CD4-positive, CD25-positive, alpha-beta regulatory T cell (primary cell): ENCODE results near the gene MAG. TPM values are rescaled to one million over a fixed set of nuclear protein-coding genes. Genes with fewer than 3 reads are reported as not detected.

Experiments used
- ATAC-seq, 2 donors: fragments of 150-1000 bp; cut with Tn5 transposase; one replicate each; pipeline ENCODE4 v1.10.0; 2021; ENCODE audit warnings: low read depth in 2 of 2, moderate number of reproducible peaks in 2 of 2, moderate library complexity in 1 of 2
- DNase-seq, 3 donors: peaks; one replicate each; pipeline versions ENCODE4 v3.0.0 to v3.0.0-alpha.2; 2012 to 2022; ENCODE audit warnings: mixed read lengths in 1 of 3
- H3K27ac ChIP-seq: one replicate; pipeline ENCODE4 v1.7.0; 2013; ENCODE audit warnings: mild to moderate bottlenecking, low read length; ENCODE audit not compliant: insufficient read depth, poor library complexity, severe bottlenecking
- H3K27me3 ChIP-seq: one replicate; pipeline ENCODE4 v1.7.0; 2013; ENCODE audit warnings: low read length; ENCODE audit not compliant: control insufficient read depth, insufficient read depth
- H3K36me3 ChIP-seq: one replicate; pipeline ENCODE4 v1.7.0; 2013; ENCODE audit warnings: mild to moderate bottlenecking, low read length, moderate library complexity; ENCODE audit not compliant: control insufficient read depth, insufficient read depth
- H3K4me1 ChIP-seq: 2 replicates; pipeline ENCODE4 v1.7.0; 2013; ENCODE audit warnings: mild to moderate bottlenecking, low read length; ENCODE audit not compliant: insufficient read depth, control insufficient read depth, poor library complexity, severe bottlenecking
- H3K4me3 ChIP-seq: one replicate; pipeline ENCODE4 v1.7.0; 2013; ENCODE audit warnings: low read depth, mild to moderate bottlenecking, low read length, moderate library complexity
- H3K9me3 ChIP-seq, 2 experiments: 1 replicate in 1 of 2; 2 replicates in 1 of 2; pipeline ENCODE4 v1.7.0; 2013; ENCODE audit warnings: low read length in 2 of 2, mild to moderate bottlenecking in 1 of 2, moderate library complexity in 1 of 2; ENCODE audit not compliant: control insufficient read depth in 2 of 2
- H3K27ac Mint-ChIP-seq, 3 donors: one replicate each; pipeline ENCODE4 v1.8.0; 2020 to 2022; ENCODE audit warnings: mild to moderate bottlenecking in 3 of 3, mixed read lengths in 3 of 3, moderate library complexity in 2 of 3
- H3K27me3 Mint-ChIP-seq: one replicate; pipeline ENCODE4 v1.8.0; 2022; ENCODE audit warnings: mild to moderate bottlenecking, mixed read lengths
- H3K36me3 Mint-ChIP-seq: one replicate; pipeline ENCODE4 v1.8.0; 2020; ENCODE audit warnings: mixed read lengths
- H3K4me1 Mint-ChIP-seq, 4 donors: one replicate each; pipeline ENCODE4 v1.8.0; 2020 to 2022; ENCODE audit warnings: mixed read lengths in 4 of 4, mild to moderate bottlenecking in 1 of 4
- H3K4me3 Mint-ChIP-seq, 4 donors: one replicate each; pipeline ENCODE4 v1.8.0; 2020 to 2022; ENCODE audit warnings: mild to moderate bottlenecking in 4 of 4, mixed read lengths in 4 of 4, moderate library complexity in 3 of 4
- H3K9me3 Mint-ChIP-seq, 7 donors: one replicate each; pipeline ENCODE4 v1.8.0; 2020 to 2022; ENCODE audit warnings: mixed read lengths in 7 of 7, mild to moderate bottlenecking in 3 of 7, moderate library complexity in 2 of 7
- polyA plus RNA-seq, 4 donors: library from polyadenylated mRNA; unstranded; fragments of 300-500 nt; fragmentation: Illumina TruSeq; gene quantifications; one replicate each; pipeline ENCODE4 v1.2.3, GENCODE V29; 2021
- total RNA-seq: library from RNA; stranded (reverse); gene quantifications from one replicate; pipeline ENCODE4 v1.2.3, GENCODE V29; 2022

Gene MAG
- total and polyA plus RNA-seq, 5 donors from 2014 or later = 0.16 to 0.28 TPM; not detected in 3

DNA sequence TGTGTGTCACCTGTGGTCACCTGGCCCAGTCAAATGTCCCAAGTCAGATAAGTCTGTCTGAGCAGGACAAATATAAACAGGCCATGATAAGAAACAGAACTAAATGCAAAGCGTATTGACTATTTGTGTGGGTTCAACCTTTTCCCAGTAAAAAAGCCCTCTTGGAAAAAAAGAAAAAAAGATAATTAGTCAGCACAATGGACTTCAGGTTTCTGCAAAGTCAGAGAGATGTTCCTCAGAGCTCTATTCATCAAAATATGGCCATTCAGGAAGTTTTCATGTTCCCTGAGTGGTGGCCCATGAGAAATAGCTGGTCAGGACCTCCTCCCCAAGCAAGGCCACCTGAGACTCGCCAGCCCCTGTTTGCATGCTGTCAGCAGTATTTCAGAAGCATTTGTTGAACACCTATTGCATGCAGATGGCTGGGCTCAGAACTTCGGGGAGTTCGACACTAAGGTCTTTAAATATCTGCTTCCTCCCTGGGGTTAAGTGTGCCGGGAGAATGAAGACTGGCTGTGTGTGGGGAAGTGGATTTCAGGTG, 69.0 kb downstream of the MAG start:
- Mint-ChIP-seq H3K27me3 (peaks cover 32% of the 10 kb centered on the region), H3K4me3 (peak overlapping the region in 1 of 4 donors; percentile 61), H3K27ac (no peak overlapping the region), H3K4me1 (peaks cover 0 to 5% (median 4%) of the 10 kb centered on the region in 4 donors), H3K36me3 (no peaks in the 10 kb centered on the region), H3K9me3 (peaks cover 0 to 2% (median 0%) of the 10 kb centered on the region in 7 donors)
- Histone ChIP-seq H3K36me3 (no peaks in the 10 kb centered on the region), H3K4me1 (no peaks in the 10 kb centered on the region), H3K4me3 (no peak overlapping the region), H3K27me3 (no peaks in the 10 kb centered on the region), H3K9me3 (no peaks in the 10 kb centered on the region), H3K27ac (no peak overlapping the region)
- DNase-seq (no peak), ATAC-seq (no peak)

DNA sequence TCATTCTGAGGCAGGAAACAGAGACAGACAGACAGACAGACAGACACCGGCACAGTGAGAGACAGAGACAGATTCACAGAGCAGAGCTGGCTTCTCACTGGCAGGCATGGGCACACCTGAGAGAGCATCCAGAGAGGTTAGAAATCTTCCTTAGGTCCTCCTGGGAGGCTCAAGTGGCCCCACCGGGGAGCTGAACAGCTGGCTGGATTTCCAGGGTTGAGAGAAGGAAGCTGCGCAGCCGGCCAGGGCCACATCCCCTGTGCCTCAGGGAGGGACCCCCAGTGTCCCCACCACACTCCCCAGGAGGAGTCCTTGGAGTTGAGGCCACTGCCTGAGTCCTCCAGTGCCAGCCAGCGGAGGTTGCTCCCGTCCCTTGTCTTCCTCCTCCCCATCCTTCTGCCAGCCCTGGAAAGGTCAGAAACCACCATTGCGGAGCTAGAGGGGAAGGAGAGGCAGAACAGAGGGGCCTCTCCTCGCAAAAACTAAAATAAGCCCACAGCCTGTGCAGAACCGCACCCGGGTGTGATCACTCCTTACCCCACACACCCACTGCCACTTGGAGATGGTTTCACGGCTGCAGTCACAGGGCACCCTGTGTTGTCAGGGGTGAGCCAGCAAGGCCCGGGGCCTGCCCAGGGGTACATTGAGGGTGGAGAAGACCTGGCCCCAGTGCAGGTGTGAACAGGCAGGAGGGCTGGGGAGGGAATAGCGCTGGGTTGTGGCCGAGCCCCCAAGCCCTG, 70.5 kb downstream of the MAG start:
- no peak overlapping the region for H3K4me3 ChIP-seq
- Mint-ChIP-seq H3K9me3 (peaks cover 0 to 2% (median 0%) of the 10 kb centered on the region in 7 donors), H3K4me3 (no peak overlapping the region), H3K27ac (no peak overlapping the region), H3K27me3 (peaks cover 32% of the 10 kb centered on the region), H3K36me3 (no peaks in the 10 kb centered on the region), H3K4me1 (peaks cover 0 to 5% (median 4%) of the 10 kb centered on the region in 4 donors)
- ATAC-seq = no peak
- H3K36me3 ChIP-seq = no peaks in the 10 kb centered on the region
- DNase-seq = no peak
- no peaks in the 10 kb centered on the region for H3K4me1 ChIP-seq
- H3K27me3 ChIP-seq = peaks cover 2% of the 10 kb centered on the region
- H3K27ac ChIP-seq = no peak overlapping the region
- no peaks in the 10 kb centered on the region for H3K9me3 ChIP-seq

DNA sequence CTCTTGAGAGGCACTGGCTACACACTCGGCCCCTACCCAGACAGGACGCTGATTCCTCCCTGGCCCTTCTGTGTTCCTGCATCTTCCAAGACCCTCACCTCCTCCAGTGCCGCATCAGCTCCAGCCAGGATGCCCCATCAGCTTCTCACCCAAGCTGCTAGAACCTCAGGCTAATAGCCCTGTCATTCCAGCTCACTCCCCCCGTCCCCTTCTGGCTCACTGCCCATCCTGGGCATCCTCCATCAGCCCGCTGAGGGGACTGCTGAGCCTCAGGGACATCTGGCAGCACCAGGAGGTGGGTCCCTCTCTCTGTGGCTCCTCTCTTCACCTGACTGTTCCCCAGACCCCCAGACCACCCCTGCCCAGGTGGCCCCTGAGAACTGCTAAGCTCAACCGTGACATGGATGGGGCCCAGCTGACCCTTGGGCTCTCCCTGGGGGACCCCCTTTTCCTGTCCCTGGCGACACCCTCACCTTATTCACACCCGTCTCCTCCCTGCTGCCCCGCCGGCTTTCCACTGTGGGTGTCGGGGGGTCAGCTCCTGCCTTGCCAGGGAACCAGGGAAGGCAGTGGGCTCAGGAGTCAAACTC, 71.1 kb downstream of the MAG start:
- Histone ChIP-seq H3K4me3 (no peak overlapping the region), H3K27ac (no peak overlapping the region), H3K4me1 (no peaks in the 10 kb centered on the region), H3K9me3 (no peaks in the 10 kb centered on the region), H3K36me3 (no peaks in the 10 kb centered on the region), H3K27me3 (peaks cover 4% of the 10 kb centered on the region)
- H3K4me3 Mint-ChIP-seq = no peak overlapping the region
- peaks cover 0 to 2% (median 2%) of the 10 kb centered on the region in 4 donors for H3K4me1 Mint-ChIP-seq
- ATAC-seq = no peak
- peaks cover 34% of the 10 kb centered on the region for H3K27me3 Mint-ChIP-seq
- no peaks in the 10 kb centered on the region for H3K36me3 Mint-ChIP-seq
- peaks cover 0 to 2% (median 0%) of the 10 kb centered on the region in 7 donors for H3K9me3 Mint-ChIP-seq
- DNase-seq = no peak
- no peak overlapping the region for H3K27ac Mint-ChIP-seq

Other genes starting within 250 kb of the MAG start
- gene FXYD3, start 176.3 kb upstream of the MAG start, total RNA-seq = not detected
- not detected for gene FXYD3, start 176.3 kb upstream of the MAG start, polyA plus RNA-seq
- gene LGI4, start 157.1 kb upstream of the MAG start, total RNA-seq = 0.64 TPM
- not detected for gene LGI4, start 157.1 kb upstream of the MAG start, polyA plus RNA-seq
- 1.6 TPM for gene FXYD1, start 153.3 kb upstream of the MAG start, total RNA-seq
- gene FXYD1, start 153.3 kb upstream of the MAG start, polyA plus RNA-seq = 1 to 10 TPM; 2.1 to 3.7 (median 2.7) TPM
- gene FXYD7, start 148.9 kb upstream of the MAG start, total RNA-seq = 9.3 TPM
- gene FXYD7, start 148.9 kb upstream of the MAG start, polyA plus RNA-seq = 1 to 10 TPM; 3.2 to 6.8 (median 4.7) TPM
- 503 TPM for gene FXYD5, start 137.4 kb upstream of the MAG start, total RNA-seq
- 100 to 1,000 TPM; 465 to 575 (median 487) TPM for gene FXYD5, start 137.4 kb upstream of the MAG start, polyA plus RNA-seq
- not detected for gene FAM187B, start 63.4 kb upstream of the MAG start, total RNA-seq
- not detected for gene FAM187B, start 63.4 kb upstream of the MAG start, polyA plus RNA-seq
- 28.1 TPM for gene LSR, start 43.2 kb upstream of the MAG start, total RNA-seq
- gene LSR, start 43.2 kb upstream of the MAG start, polyA plus RNA-seq = 10 to 100 TPM; 47.8 to 66.1 (median 53.7) TPM
- gene USF2, start 23.2 kb upstream of the MAG start, total RNA-seq = 277 TPM
- 10 to 100 TPM in 1 of 4 donors, 1 to 10 TPM in 3; 5.9 to 10.1 (median 6.8) TPM for gene USF2, start 23.2 kb upstream of the MAG start, polyA plus RNA-seq
- 0.32 TPM for gene HAMP, start 9.6 kb upstream of the MAG start, total RNA-seq
- not detected for gene HAMP, start 9.6 kb upstream of the MAG start, polyA plus RNA-seq
- gene CD22, start 37.0 kb downstream of the MAG start, total RNA-seq = 3.3 TPM
- 1 to 10 TPM in 1 of 4 donors, under 1 TPM in 2, not detected in 1; 0.15 to 1.9 (median 0.39) TPM for gene CD22, start 37.0 kb downstream of the MAG start, polyA plus RNA-seq
- not detected for gene FFAR1, start 55.7 kb downstream of the MAG start, total RNA-seq
- gene FFAR1, start 55.7 kb downstream of the MAG start, polyA plus RNA-seq = not detected
- gene FFAR3, start 66.3 kb downstream of the MAG start, total RNA-seq = 1.7 TPM
- gene FFAR3, start 66.3 kb downstream of the MAG start, polyA plus RNA-seq = under 1 TPM in 1 of 4 donors, not detected in 3; 0.39 TPM
- not detected for gene GPR42, start 78.9 kb downstream of the MAG start, total RNA-seq
- not detected for gene GPR42, start 78.9 kb downstream of the MAG start, polyA plus RNA-seq
- not detected for gene FFAR2, start 156.1 kb downstream of the MAG start, total RNA-seq
- not detected for gene FFAR2, start 156.1 kb downstream of the MAG start, polyA plus RNA-seq
- gene KRTDAP, start 198.3 kb downstream of the MAG start, total RNA-seq = not detected
- gene KRTDAP, start 198.3 kb downstream of the MAG start, polyA plus RNA-seq = not detected
- not detected for gene DMKN, start 221.5 kb downstream of the MAG start, total RNA-seq
- gene DMKN, start 221.5 kb downstream of the MAG start, polyA plus RNA-seq = 1 to 10 TPM in 2 of 4 donors, under 1 TPM in 1, not detected in 1; 0.74 to 1.6 (median 1.0) TPM
- gene SBSN, start 236.2 kb downstream of the MAG start, total RNA-seq = not detected
- gene SBSN, start 236.2 kb downstream of the MAG start, polyA plus RNA-seq = not detected
- gene GAPDHS, start 241.3 kb downstream of the MAG start, total RNA-seq = not detected
- gene GAPDHS, start 241.3 kb downstream of the MAG start, polyA plus RNA-seq = not detected